Keratinocyte (primary cell): ENCODE results near the gene NLRP9. TPM values are rescaled to one million over a fixed set of nuclear protein-coding genes. Genes with fewer than 3 reads are reported as not detected.

ENCODE experiments used
- DNase-seq: peaks from one replicate; pipeline ENCODE4 v3.0.0-alpha.2; 2011; ENCODE audit warnings: low read depth, missing footprints, low spot score
- FAIRE-seq: peaks from 2 replicates; lab custom pipeline; 2011; peaks lifted over from hg19 to GRCh38; lab: Jason Lieb, UNC
- H2AFZ ChIP-seq: 2 replicates; pipeline ENCODE4 v1.6.0; 2012; ENCODE audit warnings: low read length, control low read depth, inconsistent platforms; ENCODE audit not compliant: control insufficient read depth
- H3K27ac ChIP-seq: 2 replicates; pipeline ENCODE4 v1.5.1; 2011; ENCODE audit warnings: low read length; ENCODE audit not compliant: control insufficient read depth, insufficient read depth
- H3K27me3 ChIP-seq: 3 replicates; pipeline ENCODE4 v1.6.0; 2011; ENCODE audit warnings: low read length; ENCODE audit not compliant: control insufficient read depth, insufficient read depth; ENCODE audit errors: extremely low read depth
- H3K36me3 ChIP-seq, 2 experiments: 2 replicates in 1 of 2; 3 replicates in 1 of 2; pipeline ENCODE4 v1.5.1; 2011; ENCODE audit warnings: low read length in 2 of 2, mild to moderate bottlenecking in 1 of 2; ENCODE audit not compliant: control insufficient read depth in 2 of 2, insufficient read depth in 2 of 2; ENCODE audit errors: extremely low read depth in 1 of 2
- H3K4me1 ChIP-seq: 3 replicates; pipeline ENCODE4 v1.5.1; 2011; ENCODE audit warnings: low read length; ENCODE audit not compliant: control insufficient read depth, insufficient read depth; ENCODE audit errors: extremely low read depth
- H3K4me2 ChIP-seq: 3 replicates; pipeline ENCODE4 v1.6.0; 2011; ENCODE audit warnings: low read depth, low read length; ENCODE audit not compliant: control insufficient read depth, insufficient read depth; ENCODE audit errors: extremely low read depth
- H3K4me3 ChIP-seq, 3 experiments: fragments of 200-600 bp in 1 of 3; sonication (generic) in 1 of 3; 2 replicates in 2 of 3; 3 replicates in 1 of 3; pipeline ENCODE4 v1.5.1; 2011 to 2016; ENCODE audit warnings: low read length in 3 of 3, mild to moderate bottlenecking in 3 of 3, control low read depth in 2 of 3, inconsistent platforms in 1 of 3, low read depth in 1 of 3, mixed read lengths in 1 of 3, mixed run types in 1 of 3, moderate library complexity in 1 of 3; ENCODE audit not compliant: control insufficient read depth in 2 of 3, insufficient read depth in 2 of 3; ENCODE audit errors: extremely low read depth in 1 of 3
- H3K79me2 ChIP-seq: 2 replicates; pipeline ENCODE4 v1.6.0; 2012; ENCODE audit warnings: low read length; ENCODE audit not compliant: control insufficient read depth, insufficient read depth
- H3K9ac ChIP-seq: 3 replicates; pipeline ENCODE4 v1.6.0; 2011; ENCODE audit warnings: low read length; ENCODE audit not compliant: control insufficient read depth, insufficient read depth; ENCODE audit errors: extremely low read depth
- H3K9me1 ChIP-seq: 3 replicates; pipeline ENCODE4 v1.6.0; 2011; ENCODE audit warnings: low read length; ENCODE audit not compliant: control insufficient read depth, insufficient read depth; ENCODE audit errors: extremely low read depth
- H3K9me3 ChIP-seq: 2 replicates; pipeline ENCODE4 v1.5.1; 2012; ENCODE audit warnings: low read depth, low read length; ENCODE audit not compliant: control insufficient read depth
- H4K20me1 ChIP-seq: 3 replicates; pipeline ENCODE4 v1.6.0; 2011; ENCODE audit warnings: low read length; ENCODE audit not compliant: control insufficient read depth, insufficient read depth; ENCODE audit errors: extremely low read depth
- CTCF ChIP-seq, 3 experiments: IDR thresholded peaks in 1 of 3; conservative IDR thresholded peaks in 1 of 3; optimal IDR thresholded peaks in 1 of 3; 2 replicates in 2 of 3; 3 replicates in 1 of 3; pipeline versions ENCODE3 to v1.5.1; 2011; ENCODE audit warnings: low read length in 3 of 3, mild to moderate bottlenecking in 3 of 3, moderate library complexity in 2 of 3, control low read depth in 1 of 3, inconsistent platforms in 1 of 3; ENCODE audit not compliant: insufficient read depth in 2 of 3; ENCODE audit errors: extremely low read depth in 1 of 3
- EZH2 ChIP-seq: IDR thresholded peaks from one replicate; pipeline ENCODE4 v1.6.1; 2012; ENCODE audit warnings: inconsistent platforms, mild to moderate bottlenecking, low read length, moderate library complexity
- dilution Hi-C: fragments of 300-500 bp; cut with MboI; formaldehyde crosslinking; loops from one replicate; pipeline ENCODE4 v1.7.0; 2020; ENCODE audit warnings: low sequenced_read_pairs; ENCODE audit not compliant: extremely low pct_ligation_motif_present
- polyA plus RNA-seq, 5 experiments: library from polyadenylated mRNA; depleted of rRNA in 3 of 5; stranded (reverse) in 3 of 5; stranded (forward) in 1 of 5; unstranded in 1 of 5; fragments of >200 nt; gene quantifications; 1 replicate in 1 of 5; 2 replicates in 3 of 5; 3 replicates in 1 of 5; pipeline versions ENCODE4 v1.2.1 to v1.2.3, GENCODE V29; 2011 to 2012; ENCODE audit warnings: missing spikeins in 2 of 5, low read depth in 1 of 5, low replicate concordance in 1 of 5

Gene NLRP9
- polyA plus RNA-seq, 1 donor (not counting 4 experiments of a cell fraction or from before 2014, with no cell fraction given): not detected

- peaks cover 46% of the 10 kb centered on the region for H4K20me1 ChIP-seq
- DNase-seq (no peak), FAIRE-seq (no peak)
- H3K9me1 ChIP-seq: peaks cover 2% of the 10 kb centered on the region
- H3K4me3 ChIP-seq: no peak overlapping the region
- H3K4me2 ChIP-seq: no peak overlapping the region
- H2AFZ ChIP-seq: no peak overlapping the region
- peaks cover 11% of the 10 kb centered on the region for H3K4me1 ChIP-seq
- dilution Hi-C loops: no loop called here
- H3K9me3 ChIP-seq: no peaks in the 10 kb centered on the region
- no peaks in the 10 kb centered on the region for H3K27me3 ChIP-seq
- no peak for TF ChIP-seq CTCF (optimal IDR thresholded peaks at IDR 0.05 in 1 of 3, IDR thresholded peaks at IDR 0.05 in 1 of 3, conservative IDR thresholded peaks at IDR 0.05 in 1 of 3; ENCODE audit: extremely low read depth in 1 of 3, insufficient read depth in 2 of 3, low read length in 3 of 3)
- no peak overlapping the region for H3K9ac ChIP-seq
- peaks cover 85% of the 10 kb centered on the region for H3K79me2 ChIP-seq
- no peak overlapping the region for H3K27ac ChIP-seq
- H3K36me3 ChIP-seq: peaks cover 34 to 42% of the 10 kb centered on the region in 2 experiments
Measured at GRCh38 chr19:55671054-55671378, 67.2 kb downstream of the NLRP9 start.

- H3K4me3 ChIP-seq: no peak overlapping the region
- H2AFZ ChIP-seq: no peak overlapping the region
- dilution Hi-C loops: no loop called here
- no peak overlapping the region for H3K9ac ChIP-seq
- no peaks in the 10 kb centered on the region for H3K27me3 ChIP-seq
- no peaks in the 10 kb centered on the region for H3K9me3 ChIP-seq
- no peak overlapping the region for H3K4me2 ChIP-seq
- peaks cover 34 to 42% of the 10 kb centered on the region in 2 experiments for H3K36me3 ChIP-seq
- H3K4me1 ChIP-seq: peaks cover 9% of the 10 kb centered on the region
- DNase-seq (no peak), FAIRE-seq (no peak)
- H3K79me2 ChIP-seq: peaks cover 83% of the 10 kb centered on the region
- H4K20me1 ChIP-seq: peaks cover 48% of the 10 kb centered on the region
- peaks cover 2% of the 10 kb centered on the region for H3K9me1 ChIP-seq
- no peak overlapping the region for H3K27ac ChIP-seq
- TF ChIP-seq EZH2: no peak
- no peak for TF ChIP-seq CTCF (optimal IDR thresholded peaks at IDR 0.05 in 1 of 3, IDR thresholded peaks at IDR 0.05 in 1 of 3, conservative IDR thresholded peaks at IDR 0.05 in 1 of 3; ENCODE audit: extremely low read depth in 1 of 3, insufficient read depth in 2 of 3, low read length in 3 of 3)
Measured at GRCh38 chr19:55670280-55671053, 67.7 kb downstream of the NLRP9 start.
